NCI-H2081 (cell line): ENCODE data around the gene PCDHB7.
"Not testable (repeated sequence)": the region's sequence is repeated elsewhere in the genome, so short reads cannot be mapped to it uniquely, and the experiment has no call there.

Source experiments
- DNase-seq, 2 experiments: peaks; one replicate each; lab custom pipeline; 2025; lab: John Stamatoyannopoulos, UW

The PCDHB7 gene

DNA sequence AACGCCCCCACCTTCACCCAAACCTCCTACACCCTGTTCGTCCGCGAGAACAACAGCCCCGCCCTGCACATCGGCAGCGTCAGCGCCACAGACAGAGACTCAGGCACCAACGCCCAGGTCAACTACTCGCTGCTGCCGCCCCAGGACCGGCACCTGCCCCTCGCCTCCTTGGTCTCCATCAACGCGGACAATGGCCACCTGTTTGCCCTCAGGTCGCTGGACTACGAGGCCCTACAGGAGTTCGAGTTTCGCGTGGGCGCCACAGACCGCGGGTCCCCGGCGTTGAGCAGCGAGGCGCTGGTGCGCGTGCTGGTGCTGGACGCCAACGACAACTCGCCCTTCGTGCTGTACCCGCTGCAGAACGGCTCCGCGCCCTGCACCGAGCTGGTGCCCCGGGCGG lies 52.4 kb downstream of the PCDHB7 start:
- DNase-seq, result not testable (repeated sequence)

DNA sequence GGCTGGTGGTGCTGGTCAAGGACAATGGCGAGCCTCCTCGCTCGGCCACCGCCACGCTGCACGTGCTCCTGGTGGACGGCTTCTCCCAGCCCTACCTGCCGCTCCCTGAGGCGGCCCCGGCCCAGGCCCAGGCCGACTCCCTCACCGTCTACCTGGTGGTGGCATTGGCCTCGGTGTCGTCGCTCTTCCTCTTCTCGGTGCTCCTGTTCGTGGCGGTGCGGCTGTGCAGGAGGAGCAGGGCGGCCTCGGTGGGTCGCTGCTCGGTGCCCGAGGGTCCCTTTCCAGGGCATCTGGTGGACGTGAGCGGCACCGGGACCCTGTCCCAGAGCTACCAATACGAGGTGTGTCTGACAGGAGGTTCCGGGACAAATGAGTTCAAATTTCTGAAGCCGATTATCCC lies 53.0 kb downstream of the PCDHB7 start:
- not testable (repeated sequence) for DNase-seq
